HG03520 (cell line): ENCODE results near the gene BRINP2.

ENCODE experiments used
- ATAC-seq: cut with Tn5 transposase; IDR thresholded peaks from one replicate; pipeline ENCODE4 v1.9.1; 2021; ENCODE audit warnings: mild to moderate bottlenecking, moderate library complexity; ENCODE audit not compliant: unreplicated experiment

Gene BRINP2

GRCh38 chr1:177219554-177220458, 49.0 kb downstream of the BRINP2 start:
- no peak for ATAC-seq

- no peak for ATAC-seq
These were observed 52.6 kb downstream of the BRINP2 start for GRCh38 chr1:177223359-177223758.

GRCh38 chr1:177227978-177228692, 57.4 kb downstream of the BRINP2 start:
- ATAC-seq: no peak

- no peak for ATAC-seq
These were observed 57.9 kb downstream of the BRINP2 start for GRCh38 chr1:177228693-177229065.

- ATAC-seq: no peak
These were observed 59.0 kb downstream of the BRINP2 start for GRCh38 chr1:177229781-177230180.

GRCh38 chr1:177230228-177231016, 59.7 kb downstream of the BRINP2 start:
- ATAC-seq: no peak

- ATAC-seq: no peak
These were observed 64.6 kb downstream of the BRINP2 start for GRCh38 chr1:177235350-177235749.

- ATAC-seq: no peak
These were observed 66.2 kb downstream of the BRINP2 start for GRCh38 chr1:177236962-177237361.

- ATAC-seq: no peak
These were observed 68.2 kb downstream of the BRINP2 start for GRCh38 chr1:177238967-177239366.

GRCh38 chr1:177239792-177240191, 69.0 kb downstream of the BRINP2 start:
- ATAC-seq: no peak

- ATAC-seq: no peak
These were observed 73.0 kb downstream of the BRINP2 start for GRCh38 chr1:177243773-177244172.

GRCh38 chr1:177246710-177247580, 76.2 kb downstream of the BRINP2 start:
- ATAC-seq: no peak

- ATAC-seq: no peak
These were observed 76.9 kb downstream of the BRINP2 start for GRCh38 chr1:177247623-177248176.

- no peak for ATAC-seq
These were observed 77.5 kb downstream of the BRINP2 start for GRCh38 chr1:177248258-177248657.

GRCh38 chr1:177249231-177249630, 78.5 kb downstream of the BRINP2 start:
- ATAC-seq: no peak

- no peak for ATAC-seq
These were observed 82.1 kb downstream of the BRINP2 start for GRCh38 chr1:177252877-177253276.

GRCh38 chr1:177255411-177255810, 84.7 kb downstream of the BRINP2 start:
- no peak for ATAC-seq

GRCh38 chr1:177256153-177257075, 85.7 kb downstream of the BRINP2 start:
- no peak for ATAC-seq

- no peak for ATAC-seq
These were observed 86.4 kb downstream of the BRINP2 start for GRCh38 chr1:177257128-177257527.
